Skin epidermis (tissue), 12 donors: ENCODE measurements around the gene CYP3A4.
"Not testable (repeated sequence)": the region's sequence is repeated elsewhere in the genome, so short reads cannot be mapped to it uniquely, and the experiment has no call there.

Source experiments
- H3K27ac ChIP-seq, 21 experiments: fragments of 200-600 bp; sonication (generic) in 11 of 21; one replicate each; pipeline ENCODE4 v1.5.0; 2020; ENCODE audit warnings: mild to moderate bottlenecking in 3 of 21, inconsistent platforms in 2 of 21, moderate library complexity in 2 of 21
- H3K4me3 ChIP-seq, 7 experiments: fragments of 200-600 bp; sonication (generic) in 2 of 7; one replicate each; pipeline ENCODE4 v1.5.0; 2020; ENCODE audit warnings: inconsistent platforms in 2 of 7, mild to moderate bottlenecking in 2 of 7, moderate library complexity in 1 of 7

The CYP3A4 gene

GRCh38 chr7:99731638-99732374 lies 52.2 kb downstream of the CYP3A4 start:
- H3K4me3 ChIP-seq = no peak overlapping the region
- no peak overlapping the region for H3K27ac ChIP-seq

- no peak overlapping the region for H3K27ac ChIP-seq
Observed at GRCh38 chr7:99730992-99731391, 53.0 kb downstream of the CYP3A4 start.

DNA sequence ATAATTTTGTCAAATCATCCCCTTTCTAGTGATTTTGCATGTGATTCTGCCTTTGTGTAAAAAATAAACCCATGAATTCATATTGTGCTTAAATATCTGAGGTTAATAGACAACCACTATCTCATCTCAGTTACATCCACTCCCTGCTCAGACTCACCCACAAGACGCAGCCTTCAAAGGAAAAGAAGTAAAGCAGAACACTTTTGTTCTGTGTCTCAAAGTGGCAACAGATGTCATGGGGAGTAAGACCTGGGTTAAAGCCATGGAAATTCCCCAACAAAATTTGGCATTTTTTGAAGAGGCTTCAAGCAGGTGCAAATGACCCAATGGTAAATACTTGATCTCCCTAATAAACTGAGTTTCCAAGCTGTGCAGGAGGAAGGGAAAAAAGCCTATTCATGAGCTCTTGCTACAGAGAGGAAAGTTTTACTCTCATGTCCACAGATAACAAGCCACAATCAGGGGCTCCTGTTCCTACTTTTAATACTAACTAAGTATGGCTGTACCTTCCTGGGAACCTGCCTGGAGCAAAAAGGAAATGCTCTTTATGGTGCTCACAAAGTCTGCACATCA lies 53.7 kb downstream of the CYP3A4 start:
- Histone ChIP-seq H3K27ac (no peak overlapping the region), H3K4me3 (no peak overlapping the region)

More at GRCh38 chr7:99730992-99731391, 53.0 kb downstream of the CYP3A4 start:
- H3K4me3 ChIP-seq = no peak overlapping the region

DNA sequence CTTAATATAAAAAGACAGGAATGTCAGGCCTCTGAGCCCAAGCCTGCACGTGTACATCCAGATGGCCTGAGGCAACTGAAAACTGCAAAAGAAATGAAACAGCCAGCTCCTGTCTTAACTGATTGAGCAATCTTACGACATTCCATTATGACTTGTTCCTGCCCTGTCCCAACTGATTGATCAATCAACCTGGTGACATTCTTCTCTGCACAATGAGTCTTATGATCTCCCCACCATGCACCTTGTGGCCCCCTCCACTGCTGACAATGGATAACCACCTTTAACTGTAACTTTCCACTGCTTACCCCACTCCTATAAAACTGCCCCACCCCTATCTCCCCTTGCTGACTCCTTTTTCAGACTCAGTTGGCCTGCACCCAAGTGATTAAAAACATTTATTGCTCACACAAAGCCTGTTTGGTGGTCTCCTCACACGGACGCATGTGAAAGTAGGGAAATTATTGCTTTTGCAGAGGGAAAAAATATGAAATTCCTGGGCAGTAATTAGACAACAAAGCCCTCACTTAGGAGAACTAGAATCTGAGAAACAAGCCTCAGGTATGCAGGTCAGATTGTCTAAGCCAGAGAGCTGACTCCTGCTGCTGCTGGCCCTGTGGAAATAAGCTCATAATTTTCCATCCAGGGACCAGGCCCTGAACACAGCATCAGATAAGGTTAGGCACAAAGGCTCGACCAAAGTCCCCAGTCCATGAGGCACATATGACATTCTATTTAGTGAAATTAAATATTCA lies 54.3 kb downstream of the CYP3A4 start:
- peak overlapping the region in 1 of 21 experiments; percentile 50 for H3K27ac ChIP-seq
- H3K4me3 ChIP-seq = no peak overlapping the region

DNA sequence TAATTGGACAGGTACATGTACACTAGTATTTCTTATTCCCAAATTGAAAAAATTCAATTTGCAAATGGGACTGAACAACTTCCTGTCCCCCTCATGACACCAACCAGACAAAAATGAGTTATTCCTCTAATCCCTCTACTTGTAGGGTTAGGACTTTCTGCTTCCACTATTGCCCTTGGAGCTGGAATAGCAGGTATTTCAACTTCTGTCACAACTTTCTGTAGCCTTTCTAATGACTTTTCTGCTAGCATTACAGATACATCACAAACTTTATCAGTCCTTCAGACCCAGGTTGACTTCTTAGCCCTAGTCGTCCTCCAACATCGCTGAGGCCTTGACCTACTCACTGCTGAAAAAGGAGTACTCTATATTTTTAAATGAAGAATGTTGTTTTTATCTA lies 55.4 kb downstream of the CYP3A4 start:
- Histone ChIP-seq H3K27ac (peak overlapping the region in 1 of 21 experiments; percentile 9), H3K4me3 (no peak overlapping the region)

DNA sequence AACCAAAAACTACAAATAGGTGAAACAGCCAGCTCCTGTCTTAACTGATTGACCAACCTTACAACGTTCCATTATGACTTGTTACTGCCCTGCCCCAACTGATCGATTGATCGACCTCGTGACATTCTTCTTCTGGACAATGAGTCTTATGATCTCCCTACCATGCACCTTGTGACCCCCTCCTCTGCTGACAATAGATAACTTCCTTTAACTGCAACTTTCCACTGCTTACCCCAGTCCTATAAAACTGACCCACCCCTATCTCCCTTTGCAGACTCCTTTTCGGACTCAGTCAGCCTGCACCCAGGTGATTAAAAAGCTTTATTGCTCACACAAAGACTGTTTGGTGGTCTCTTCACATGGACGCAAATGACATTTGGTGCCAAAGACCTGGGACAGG lies 60.8 kb downstream of the CYP3A4 start:
- not testable (repeated sequence) for H3K27ac ChIP-seq, H3K4me3 ChIP-seq

DNA sequence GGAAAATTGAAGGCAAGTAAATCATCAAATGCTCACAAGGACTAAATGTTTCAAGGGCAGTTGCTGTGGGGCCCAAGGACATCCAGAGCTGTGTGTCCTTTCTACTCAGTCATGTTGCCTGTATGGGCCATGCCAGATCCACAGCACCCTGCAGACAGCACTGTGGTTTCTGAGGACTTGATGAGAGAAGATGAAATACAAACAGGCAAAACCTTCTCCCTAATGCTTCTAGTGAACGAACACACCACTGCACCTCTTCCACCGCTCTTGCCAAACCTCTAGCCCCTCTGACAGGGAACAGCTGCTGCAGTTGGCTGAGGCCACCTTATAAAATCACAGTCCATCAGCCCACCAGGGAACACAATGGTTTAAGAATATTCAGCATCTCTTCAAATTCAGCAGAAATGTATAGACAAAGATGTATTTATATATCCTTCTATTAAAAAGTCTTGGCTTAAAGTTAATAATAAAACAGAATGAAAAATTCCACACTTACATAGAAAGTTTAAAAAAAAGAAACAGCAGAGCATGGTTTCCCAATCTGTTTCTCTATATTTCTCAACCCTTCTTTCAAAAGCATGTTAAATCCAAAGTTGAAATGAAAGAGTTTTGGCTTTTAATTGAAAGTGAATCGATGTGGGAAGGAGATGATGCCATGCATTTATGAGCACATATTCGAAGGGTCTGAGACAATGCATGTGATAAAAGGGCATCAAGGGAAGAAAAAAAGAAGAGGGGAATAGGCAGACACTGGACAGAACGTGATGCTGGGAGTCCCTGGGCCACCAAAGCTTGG lies 63.0 kb downstream of the CYP3A4 start:
- no peak overlapping the region for H3K4me3 ChIP-seq
- no peak overlapping the region for H3K27ac ChIP-seq

DNA sequence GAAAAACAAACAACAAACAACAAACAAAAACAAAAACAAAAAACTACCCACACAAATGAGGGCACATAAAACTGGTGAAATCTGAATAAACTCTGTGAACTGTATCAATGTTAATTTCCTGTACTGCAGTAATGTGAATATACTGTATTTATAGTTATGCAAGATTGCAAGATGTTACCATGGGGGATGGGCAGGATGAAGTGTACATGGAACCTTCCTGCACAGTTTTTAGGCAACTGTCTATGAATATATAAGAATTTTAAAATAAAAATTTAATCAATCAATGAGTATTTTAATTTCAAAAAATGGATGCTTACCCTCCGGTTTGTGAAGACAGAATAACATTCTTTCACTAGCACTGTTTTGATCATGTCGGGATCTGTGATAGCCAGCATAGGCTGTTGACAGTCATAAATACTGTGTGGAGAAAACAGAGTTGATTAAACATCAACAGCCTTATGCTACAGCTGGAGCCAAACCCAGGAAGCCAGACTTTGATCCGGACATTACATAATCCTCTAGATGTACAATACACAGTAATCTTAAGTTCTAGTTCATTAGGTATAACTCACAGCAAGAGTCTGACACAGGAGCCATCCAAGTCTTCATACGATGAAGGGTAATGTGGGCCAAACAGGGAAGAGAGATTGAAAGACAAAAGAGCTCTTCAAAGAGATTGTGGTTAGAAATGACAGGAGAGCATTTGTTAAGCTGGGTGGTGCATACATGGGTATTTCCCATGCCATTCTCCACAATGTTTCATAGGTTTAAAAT lies 63.8 kb downstream of the CYP3A4 start:
- Histone ChIP-seq H3K4me3 (no peak overlapping the region), H3K27ac (no peak overlapping the region)

- no peak overlapping the region for H3K27ac ChIP-seq
- no peak overlapping the region for H3K4me3 ChIP-seq
Observed at GRCh38 chr7:99713995-99714570, 69.9 kb downstream of the CYP3A4 start.

- no peak overlapping the region for H3K27ac ChIP-seq
- no peak overlapping the region for H3K4me3 ChIP-seq
Observed at GRCh38 chr7:99709838-99710578, 74.0 kb downstream of the CYP3A4 start.

GRCh38 chr7:99709260-99709659 lies 74.7 kb downstream of the CYP3A4 start:
- Histone ChIP-seq H3K27ac (no peak overlapping the region), H3K4me3 (no peak overlapping the region)

GRCh38 chr7:99707096-99707495 lies 76.9 kb downstream of the CYP3A4 start:
- no peak overlapping the region for H3K4me3 ChIP-seq

More at GRCh38 chr7:99707096-99707495, 76.9 kb downstream of the CYP3A4 start:
- no peak overlapping the region for H3K27ac ChIP-seq
